Islet of Langerhans (tissue), 1 donor: Measurements from ENCODE around the gene PRAC1.
"Not testable (repeated sequence)": the region's sequence is repeated elsewhere in the genome, so short reads cannot be mapped to it uniquely, and the experiment has no call there.

Experiments used
- FAIRE-seq: peaks from one replicate; lab custom pipeline; 2011; peaks lifted over from hg19 to GRCh38; lab: Jason Lieb, UNC

PRAC1 gene

DNA sequence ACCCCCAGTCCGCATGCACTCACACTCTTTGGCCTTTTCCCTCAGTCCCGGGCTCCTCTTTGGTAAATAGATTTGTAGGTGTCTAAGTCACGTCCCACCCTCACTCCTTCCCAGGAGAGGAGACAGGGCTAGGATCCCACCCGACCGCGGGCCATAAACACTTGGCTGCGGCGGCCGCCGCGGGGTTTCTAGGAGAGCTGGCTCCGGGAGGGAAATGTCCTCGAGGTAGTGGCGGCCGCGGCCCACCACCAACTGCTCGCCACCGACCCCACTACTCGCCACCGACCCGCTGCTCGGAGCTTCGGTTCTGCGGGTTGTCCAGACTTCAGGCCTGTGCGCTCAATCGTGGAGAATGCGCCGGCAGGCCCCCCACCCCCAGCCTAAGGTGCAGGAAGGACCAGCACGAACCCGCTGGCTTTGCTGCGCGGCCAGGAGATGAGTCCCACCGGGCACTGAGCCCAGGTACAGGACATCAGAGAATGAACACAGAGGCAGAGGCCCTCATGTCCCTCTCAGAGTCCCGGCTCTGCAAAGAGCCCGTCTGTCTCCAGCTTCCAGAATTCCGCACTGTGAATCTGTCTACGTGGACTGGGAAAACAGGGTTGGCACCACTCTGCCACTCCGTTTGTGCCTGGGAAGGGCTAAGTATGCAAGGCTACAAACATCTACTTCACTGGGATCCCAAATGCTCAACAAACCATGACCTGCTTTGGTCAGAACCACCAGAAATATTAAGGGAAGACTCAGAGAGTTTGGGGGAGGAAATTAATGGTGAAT is 3.2 kb upstream of the PRAC1 start:
- FAIRE-seq = no peak

DNA sequence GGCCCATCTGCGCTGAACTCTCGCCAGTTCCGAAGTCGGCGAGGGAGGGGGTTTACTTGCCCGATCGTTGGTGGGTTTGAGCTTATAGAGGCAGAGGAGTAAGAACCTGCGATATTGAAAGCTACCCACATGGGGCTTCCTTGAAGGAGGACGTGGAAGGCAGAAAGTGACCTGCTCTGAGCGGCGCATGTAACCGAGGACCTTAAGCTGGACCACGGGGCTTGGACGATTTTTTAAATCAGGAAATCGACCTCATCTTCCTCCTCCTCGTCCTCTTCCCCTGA is 2.6 kb upstream of the PRAC1 start:
- no peak for FAIRE-seq

DNA sequence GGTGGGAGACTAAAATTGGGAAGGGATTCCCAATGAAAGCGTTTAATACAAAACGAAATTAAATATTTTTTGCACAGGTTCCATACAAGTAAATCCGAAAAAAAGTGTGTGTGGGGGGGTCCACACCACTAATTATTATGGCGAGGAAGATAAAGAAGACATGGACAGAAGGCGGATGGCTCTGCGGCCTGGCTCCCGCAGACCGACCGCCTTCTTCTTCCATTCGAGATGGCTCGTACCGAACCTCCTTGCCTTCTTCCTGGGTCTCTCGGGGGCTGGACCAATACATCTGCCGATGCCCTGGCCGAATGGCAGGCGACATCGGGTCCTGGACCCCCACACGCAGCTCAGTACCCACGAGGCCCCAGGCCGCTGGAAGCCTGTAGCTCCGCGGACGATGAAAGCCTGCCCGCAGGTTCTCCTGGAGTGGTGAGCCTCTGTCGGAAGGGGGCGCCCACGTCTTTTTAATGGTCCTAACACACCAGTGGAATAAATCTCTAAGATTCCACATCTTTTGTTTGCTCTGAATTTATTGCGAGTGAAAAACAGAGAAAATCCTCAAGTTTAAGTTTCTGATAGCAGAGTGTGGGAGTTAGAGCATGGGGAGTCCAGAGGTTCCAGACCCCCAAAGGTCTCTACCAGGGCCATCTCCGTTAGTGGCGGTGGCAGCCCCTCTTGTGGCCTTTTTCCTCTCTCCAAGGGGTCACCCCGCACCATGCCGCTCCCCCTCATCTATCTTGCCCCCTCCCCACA is 2.1 kb upstream of the PRAC1 start:
- FAIRE-seq = no peak

DNA sequence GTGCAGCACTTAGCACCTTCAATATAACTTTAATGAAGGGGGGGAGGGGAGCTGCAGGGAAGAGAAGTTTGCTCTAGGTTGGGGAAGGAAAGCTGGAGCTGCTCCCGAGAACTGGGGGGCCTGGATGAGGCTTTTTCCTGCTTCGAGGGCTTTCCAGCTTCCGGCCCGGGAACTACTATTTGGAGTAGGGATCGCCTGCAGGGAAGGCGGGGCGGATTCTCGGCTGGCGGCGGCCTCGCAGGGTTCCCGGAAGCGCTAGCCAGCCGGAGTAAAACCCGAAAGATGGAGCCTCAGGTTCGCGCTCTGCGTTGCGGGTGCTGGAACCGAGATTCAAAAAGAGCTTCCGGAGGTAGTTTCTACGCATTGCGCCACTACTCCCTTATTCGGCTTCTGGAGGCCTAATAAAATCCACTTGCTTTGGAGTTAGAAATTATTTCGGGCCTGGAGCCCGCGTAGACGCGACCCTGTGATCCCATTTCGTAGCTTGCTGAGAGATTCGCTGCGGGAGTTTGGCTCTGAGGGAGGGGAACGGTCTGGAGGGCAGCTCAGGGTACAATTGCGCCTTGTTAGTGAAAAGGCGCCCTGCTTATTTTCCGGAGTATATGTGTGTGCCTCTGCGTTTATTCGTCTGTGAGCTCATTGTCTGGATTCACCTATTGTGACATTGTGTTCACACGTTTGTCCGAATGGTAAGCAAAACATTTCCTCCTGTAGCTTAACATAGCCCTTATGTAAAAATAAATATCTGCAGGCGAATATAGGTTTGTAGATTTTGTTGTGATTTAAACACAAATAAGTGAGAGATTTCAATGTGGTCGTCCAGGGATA is 1.3 kb upstream of the PRAC1 start:
- no peak for FAIRE-seq

DNA sequence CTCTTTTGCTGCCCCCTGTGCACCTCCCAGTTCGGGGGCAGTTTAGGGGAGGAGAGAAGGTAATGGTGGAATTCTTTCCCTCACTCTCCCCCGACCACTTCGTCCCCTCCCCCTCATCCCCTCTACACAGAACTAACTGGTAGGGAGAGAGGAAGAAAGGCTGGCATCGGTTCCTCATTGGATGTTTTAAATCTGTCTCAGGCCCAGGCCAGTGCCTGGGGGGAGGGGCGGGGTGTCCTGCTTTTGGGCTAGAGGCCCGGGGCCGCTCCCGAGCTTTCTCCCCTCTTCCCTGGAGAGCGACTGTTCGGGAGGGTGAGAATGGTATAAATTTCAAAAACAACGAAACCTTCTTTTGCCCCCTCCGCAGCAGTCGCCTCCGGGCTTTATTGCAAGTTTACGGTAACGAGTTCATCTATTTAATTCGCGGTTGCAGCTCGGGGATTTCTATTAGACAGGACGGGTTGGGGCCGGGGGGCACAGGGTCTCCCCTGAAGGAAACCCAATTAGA is 651 bp upstream of the PRAC1 start, which contains the start of gene PRAC2:
Gene PRAC2, plus strand, starts transcription at position 271 of the 508 bp plus-strand sequence. CDS start 1,226 bp downstream, outside the sequence.
- no peak for FAIRE-seq

DNA sequence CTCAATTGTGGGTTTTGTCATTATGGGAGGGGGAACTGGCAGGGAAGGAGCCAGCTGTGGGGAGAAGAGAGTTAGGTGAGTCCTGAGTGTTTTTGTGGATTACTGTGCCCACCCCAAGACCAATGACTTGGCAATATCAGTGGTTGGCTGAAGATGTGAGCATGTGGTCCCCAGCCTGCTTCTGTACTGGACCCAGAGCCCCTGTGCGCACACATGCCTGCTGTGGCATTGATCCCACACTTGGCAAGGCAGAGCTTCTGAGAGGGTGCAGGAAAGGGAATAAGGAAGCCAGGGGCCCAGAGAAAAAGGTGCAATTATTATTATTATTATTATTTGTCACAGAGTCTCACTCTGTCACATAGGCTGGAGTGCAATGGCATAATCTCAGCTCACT is 1.3 kb downstream of the PRAC1 start:
- FAIRE-seq = no peak

DNA sequence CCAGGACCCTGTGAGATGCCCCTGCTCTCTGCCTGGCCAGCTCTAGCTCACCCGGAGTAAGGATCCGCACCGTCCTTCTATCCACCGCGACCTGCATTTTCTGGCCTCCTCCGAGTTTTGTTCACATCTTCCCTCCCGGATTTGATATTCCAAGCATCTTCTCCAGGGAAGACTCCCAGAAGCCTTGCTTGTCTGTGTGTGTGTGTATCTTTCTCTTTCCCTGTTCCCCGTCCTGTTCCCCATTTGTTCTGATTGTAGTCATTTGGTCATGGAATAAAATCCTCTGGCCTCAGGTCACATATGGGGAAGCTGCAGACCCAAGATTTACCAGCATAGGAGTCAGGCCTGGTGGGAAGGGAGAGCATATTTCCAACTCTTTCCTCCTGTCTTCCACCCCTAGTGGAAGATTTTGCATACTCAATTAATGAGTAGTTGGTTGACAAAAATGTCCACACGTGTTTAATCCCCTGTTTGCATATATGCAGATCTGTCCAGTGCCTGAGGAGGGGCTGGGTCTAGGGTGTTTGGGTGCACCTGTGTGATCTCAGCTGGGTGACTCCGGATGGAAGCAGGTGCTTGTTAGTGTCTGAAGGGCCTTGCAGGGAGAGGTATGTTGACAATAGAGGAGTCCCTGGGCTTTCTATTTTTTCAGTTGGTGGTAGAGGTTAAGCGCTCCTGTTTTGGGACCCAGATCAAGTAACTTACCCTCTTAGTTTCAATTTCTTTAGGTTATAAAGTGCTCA is 1.9 kb downstream of the PRAC1 start:
- FAIRE-seq = no peak

DNA sequence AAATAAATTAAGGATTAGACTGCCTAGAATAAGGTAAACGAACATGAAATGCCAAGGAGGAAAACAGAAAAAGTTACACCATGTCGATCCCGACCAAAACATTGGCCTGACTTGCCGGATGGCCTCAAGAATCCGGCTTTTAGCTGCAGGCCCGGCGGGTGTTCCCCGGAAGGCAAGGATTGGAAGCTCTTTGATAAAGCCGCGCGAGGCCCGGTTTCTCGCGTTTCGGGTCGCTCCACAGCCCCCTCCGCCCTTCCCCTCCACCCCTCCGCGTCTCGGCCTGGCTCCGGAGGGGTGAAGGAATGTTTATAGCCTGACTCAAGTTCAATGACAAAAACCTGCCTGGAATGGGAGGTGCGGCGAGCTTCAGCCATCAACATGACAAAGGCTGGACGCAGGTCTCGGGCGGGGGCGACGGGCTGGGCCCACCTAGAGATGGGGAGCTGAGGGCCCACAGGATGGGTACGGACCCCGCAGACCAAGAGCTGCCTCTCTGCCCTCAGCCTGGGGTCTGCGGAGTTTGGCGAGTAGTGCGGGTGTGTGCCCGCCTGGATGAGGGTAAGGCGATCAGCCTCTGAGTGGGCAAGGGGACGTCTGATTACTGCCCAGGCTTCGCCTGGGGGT is 2.6 kb downstream of the PRAC1 start:
- FAIRE-seq = no peak

DNA sequence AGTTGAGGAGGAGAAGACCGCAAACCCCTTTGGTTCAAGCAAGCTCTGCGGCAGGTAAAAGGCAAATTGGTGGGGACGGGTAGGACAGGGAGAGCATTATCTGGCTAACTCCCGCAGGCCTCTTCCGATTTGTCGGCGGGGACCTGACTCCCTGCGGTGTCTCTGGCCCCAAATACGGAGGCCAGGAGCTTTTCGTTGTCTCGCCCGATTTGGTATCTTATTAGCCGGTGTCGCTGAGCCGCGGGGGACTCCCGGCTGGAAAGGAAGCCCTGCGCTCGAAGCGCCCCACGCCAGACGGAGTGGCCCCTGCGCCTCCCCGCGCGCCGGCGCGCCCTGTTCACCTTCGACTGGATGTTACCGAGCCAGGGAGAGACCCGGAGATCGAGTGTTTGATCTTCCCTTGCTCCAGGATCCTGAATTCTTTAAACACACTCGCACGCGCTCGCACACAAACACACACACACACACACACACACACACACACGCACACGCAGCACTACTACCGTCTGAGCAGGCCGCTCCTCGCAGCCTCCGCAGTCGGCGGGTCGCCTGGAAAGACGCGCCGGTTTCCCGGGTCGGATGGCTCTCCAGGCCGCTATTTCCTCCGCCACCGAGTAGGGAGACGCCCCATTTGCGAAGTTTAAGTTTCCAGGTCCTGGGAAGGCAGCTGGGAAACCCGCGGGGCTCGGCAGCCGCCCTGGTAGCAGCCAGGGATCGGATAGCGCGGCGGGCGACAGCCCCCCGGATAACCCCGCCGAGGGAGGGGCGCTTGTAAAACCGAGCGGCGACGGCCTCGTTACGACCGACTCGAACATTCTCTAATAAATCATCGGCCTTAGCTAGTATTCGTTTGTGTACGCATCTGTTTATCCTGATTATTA is 3.3 kb downstream of the PRAC1 start:
- no peak for FAIRE-seq

DNA sequence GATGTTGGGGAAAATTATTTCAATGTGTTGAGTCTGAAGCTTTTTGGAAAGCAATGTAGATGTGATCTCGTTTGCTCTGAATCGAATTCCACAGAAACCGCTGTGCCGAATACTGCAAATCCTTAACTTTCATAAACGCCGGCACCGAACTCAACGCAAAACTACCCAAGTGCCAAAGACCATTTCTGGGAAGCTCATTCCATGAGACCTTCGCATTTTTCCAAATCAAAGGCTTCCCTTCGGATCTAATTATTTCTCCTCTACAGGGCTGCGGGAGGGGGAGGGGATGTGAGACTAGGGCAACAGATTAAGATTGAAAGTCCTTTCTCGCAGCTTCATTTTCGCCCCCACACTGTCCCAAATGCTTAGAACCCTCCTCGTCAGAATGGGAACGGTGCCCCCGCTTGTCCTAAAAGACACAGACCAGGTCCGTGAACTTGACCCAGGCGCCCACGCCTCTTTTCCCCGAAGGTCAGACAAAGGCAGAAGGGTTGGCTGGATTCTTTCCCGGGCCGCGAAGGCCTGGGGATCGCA is 4.0 kb downstream of the PRAC1 start:
- no peak for FAIRE-seq

DNA sequence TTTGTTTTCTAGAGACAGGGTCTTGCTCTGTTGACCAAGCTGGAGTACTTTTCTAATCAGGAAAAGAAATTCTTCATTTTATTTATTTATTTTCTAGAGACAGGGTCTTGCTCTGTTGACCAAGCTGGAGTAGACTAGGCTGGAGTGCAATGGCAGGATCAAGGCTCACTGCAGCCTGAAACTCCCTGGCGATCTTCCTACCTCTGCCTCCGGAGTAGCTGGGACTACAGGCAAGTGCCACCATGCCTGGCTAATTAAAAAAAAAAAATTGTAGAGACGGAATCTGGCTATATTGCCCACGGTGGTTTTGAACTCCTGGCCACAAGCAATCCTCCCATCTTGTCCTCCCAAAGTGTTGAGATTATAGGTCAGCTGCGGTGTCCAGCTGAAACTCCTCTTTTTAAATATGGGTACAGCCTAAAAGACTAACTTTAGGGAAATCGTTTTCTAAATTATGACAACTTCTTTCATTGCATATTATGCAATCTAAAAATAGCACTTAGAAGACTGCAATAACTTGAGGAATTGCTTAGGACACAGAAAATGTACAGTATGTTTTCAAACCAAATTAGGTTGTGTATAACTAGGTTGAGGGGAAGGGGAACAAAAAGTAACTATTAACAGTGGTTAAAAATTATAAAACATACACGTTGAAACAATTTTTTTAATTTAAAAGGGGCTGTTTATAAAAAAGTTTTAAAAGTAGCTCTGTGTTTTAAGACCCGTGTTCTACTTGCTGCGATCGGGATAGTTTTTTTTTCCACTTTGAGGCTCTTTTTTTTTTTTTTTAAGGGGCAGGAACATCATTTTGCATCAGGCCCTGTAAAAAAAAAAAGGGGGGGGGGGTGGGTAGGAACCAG is 4.7 kb downstream of the PRAC1 start:
- no peak for FAIRE-seq

DNA sequence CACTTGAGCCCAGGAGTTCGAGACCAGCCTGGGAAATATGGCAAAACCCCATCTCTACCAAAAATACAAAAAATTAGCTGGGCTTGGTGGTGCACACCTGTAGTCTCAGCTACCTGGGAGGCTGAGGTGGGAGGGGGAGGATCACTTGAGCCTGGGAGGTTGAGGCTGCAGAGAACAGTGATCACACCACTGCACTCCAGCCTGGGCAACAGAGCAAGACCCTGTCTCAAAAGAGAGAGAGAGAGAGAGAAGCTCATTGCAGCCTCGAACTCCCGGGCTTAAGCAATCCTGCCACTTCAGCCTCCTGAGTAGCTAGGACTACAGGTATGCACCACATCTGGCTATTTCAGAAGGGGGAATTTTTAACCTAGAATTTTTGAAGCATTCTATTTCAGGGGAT is 5.8 kb downstream of the PRAC1 start:
- FAIRE-seq = not testable (repeated sequence)

DNA sequence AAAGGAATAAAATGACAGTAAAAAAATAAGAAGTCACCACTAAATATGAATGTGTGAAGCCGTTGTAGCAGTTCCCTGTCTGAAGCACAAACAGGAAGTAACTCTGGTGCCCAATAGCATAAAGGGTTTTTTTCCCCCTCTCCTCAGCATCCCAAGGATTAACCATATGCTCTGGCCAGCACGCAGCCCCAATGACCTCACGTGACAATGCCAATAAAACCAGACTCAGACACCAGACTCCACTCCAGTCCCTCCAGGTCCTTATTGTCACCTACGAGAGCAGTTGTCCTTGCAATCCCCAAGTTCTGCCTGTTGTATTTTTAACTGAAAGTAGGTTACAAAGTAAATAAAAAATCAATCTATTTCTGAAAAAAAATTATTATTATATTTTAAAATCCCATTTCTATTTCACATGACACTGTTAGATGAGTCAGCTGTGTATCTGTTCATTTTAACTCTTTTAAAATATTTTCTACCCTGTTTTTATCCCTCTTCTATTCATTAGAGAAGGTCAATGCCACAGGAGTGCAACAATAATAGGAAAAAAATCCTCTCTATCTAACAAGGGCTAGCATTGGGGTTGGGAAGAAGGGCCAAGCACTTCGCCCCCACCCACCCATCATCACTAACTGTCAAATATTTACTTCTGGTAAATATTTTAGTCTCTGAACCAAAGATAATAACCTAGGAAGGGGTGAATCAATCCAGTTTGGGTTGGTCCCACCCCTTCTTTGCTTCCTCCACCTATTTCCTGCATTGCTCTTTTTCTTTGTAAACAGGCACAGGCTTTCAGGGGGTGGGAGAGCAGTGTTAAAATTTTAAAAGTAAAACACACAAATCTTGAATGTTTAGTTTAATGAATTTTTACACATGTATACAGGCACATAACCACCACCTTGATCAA is 6.6 kb downstream of the PRAC1 start:
- no peak for FAIRE-seq

DNA sequence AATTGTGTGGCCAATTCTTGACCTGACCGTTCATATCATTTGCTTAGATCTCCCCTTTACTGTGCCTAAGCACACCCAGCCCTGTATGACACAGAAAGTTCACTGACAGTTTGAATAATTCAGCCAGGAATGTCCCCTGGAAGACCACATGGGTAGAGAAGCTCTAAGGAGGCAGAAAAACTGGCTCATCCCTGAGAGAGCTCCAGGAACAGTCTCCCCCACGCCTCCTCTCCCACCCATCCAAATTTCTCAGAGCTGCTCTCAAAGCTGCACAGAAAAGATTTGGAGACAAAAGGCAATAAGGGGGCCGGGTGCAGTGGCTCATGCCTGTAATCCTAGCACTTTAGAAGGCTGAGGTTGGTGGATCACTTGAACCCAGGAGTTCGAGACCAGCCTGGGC is 11.2 kb downstream of the PRAC1 start:
- no peak for FAIRE-seq

DNA sequence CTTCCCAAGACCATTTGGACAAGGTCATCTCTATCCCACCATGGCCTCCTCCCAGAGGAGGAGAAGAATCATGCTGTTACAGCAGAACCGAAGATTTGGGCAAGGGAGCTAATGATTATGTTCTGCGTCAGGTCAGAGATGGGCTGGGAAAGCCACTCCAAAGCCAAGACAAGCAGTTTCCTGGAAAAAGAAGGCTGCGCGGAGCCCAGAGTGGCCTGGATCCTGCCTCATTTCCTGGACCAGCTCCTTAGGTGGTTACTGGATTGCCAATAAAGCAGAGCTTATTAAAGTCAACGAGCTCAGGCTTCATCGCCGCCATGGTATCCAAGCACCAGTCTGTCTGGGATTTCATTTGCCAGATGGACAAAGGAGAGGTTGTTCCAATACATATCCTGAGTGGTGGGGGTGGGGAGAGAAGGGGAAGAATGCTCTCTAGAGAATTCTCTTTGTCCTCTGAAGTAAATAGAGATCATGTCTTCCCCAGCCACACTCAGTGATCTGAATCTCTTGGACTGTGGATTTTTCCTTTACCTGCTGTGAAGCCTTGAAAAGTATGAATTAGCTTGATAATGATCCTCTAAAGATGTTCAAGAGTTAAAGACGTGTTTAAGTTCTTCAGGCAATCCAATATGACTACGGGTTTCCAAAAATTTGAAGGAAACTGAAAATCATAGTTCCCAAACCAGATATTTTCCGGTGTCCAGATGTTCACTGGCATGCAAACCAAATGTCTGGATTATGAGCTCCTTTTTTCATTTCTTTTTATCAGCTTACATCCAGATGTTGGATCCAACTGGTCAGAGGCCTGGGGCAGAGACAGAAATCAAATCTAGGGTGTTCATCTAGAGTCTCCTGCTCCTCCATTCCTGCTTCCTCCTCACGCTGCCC is 17.7 kb downstream of the PRAC1 start:
- FAIRE-seq = no peak

DNA sequence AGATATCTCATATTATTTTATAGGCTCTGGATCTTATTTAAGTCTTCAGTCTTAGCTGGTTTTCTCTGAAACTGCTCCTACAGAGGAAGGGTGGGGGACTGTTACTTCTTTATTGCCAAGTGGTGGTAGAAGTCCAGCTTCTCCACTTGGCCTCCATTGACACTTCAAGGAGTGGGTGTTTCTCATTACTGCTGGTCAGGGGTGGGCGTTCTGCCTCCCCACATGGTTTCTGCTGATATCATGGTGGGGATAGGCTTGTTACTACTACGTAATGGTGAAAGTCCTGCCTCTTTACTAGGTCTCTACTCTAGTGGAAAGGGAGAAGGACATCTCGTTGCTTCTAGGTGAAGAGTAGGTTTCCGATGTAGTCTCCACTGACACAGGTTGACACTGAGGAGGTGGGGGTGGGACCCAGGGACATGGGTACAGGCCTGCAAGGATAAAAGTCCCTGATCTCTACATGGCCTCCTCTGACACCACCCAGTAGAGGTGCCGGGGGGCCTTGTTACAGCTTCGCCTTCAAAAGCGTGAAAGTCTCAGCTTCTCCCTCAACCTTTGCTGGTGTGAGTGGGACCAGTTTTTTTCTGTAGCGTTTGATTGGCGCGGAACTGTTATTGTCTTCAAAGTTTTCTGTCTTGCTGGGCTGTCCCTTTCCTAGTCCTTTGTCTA is 20.3 kb downstream of the PRAC1 start:
- no peak for FAIRE-seq

DNA sequence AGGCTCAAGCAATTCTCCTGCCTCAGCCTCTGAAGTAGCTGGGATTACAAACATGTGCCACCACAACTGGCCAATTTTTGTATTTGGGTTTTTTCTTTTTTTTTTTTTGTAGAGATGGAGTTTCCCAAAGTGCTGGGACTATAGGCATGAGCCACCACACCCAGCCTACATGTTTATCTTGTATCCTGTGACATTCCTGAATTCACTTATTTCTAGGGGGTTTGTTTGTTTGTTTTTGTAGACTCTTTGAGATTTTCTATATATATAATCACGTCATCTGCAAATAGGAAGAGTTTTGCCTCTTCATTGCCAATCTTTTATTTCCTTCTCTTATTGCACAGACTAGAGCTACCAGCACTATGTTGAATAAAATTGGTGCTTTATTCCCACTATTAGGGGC is 29.1 kb downstream of the PRAC1 start:
- FAIRE-seq = no peak
